Heart left ventricle (tissue), 16 donors: ENCODE data around the gene NDFIP1. TPM values are rescaled to one million over a fixed set of nuclear protein-coding genes. Genes with fewer than 3 reads are reported as not detected.

Source experiments
- ATAC-seq, 4 donors: fragments of 200-7000 bp; cut with Tn5 transposase; one replicate each; pipeline ENCODE4 v1.9.1; 2020 to 2022; ENCODE audit warnings: moderate library complexity in 4 of 4, mild to moderate bottlenecking in 3 of 4, moderate number of reproducible peaks in 1 of 4
- DNase-seq, 5 donors: peaks; one replicate each; pipeline ENCODE4 v3.0.0-alpha.2; 2020
- H3K27ac ChIP-seq, 12 donors: fragments of 200-600 bp; sonication (generic) in 4 of 12; one replicate each; pipeline versions ENCODE4 v1.5.0 to v1.8.0; 2016 to 2022; ENCODE audit warnings: mild to moderate bottlenecking in 2 of 12
- H3K27me3 ChIP-seq, 9 donors: fragments of 200-600 bp; sonication (generic) in 2 of 9; one replicate each; pipeline versions ENCODE4 v1.5.1 to v1.8.0; 2016 to 2022; ENCODE audit warnings: mild to moderate bottlenecking in 3 of 9
- H3K36me3 ChIP-seq, 9 donors: fragments of 200-600 bp; sonication (generic) in 2 of 9; one replicate each; pipeline versions ENCODE4 v1.5.0 to v1.8.0; 2018 to 2022; ENCODE audit warnings: mild to moderate bottlenecking in 2 of 9
- H3K4me1 ChIP-seq, 12 donors: fragments of 200-600 bp; sonication (generic) in 4 of 12; one replicate each; pipeline versions ENCODE4 v1.5.0 to v1.8.0; 2016 to 2022; ENCODE audit warnings: mild to moderate bottlenecking in 3 of 12
- H3K4me3 ChIP-seq, 12 donors: fragments of 200-600 bp; sonication (generic) in 4 of 12; one replicate each; pipeline versions ENCODE4 v1.5.0 to v1.8.0; 2017 to 2022; ENCODE audit warnings: mild to moderate bottlenecking in 9 of 12, moderate library complexity in 4 of 12
- H3K9me3 ChIP-seq, 12 donors: fragments of 200-600 bp; sonication (generic) in 4 of 12; one replicate each; pipeline versions ENCODE4 v1.5.0 to v1.8.0; 2016 to 2022; ENCODE audit warnings: mild to moderate bottlenecking in 1 of 12
- POLR2A ChIP-seq, 2 donors: fragments of 450-650 bp; IDR thresholded peaks; one replicate each; pipeline ENCODE4 v1.6.1; 2017; ENCODE audit warnings: antibody characterized with exemption in 2 of 2, mild to moderate bottlenecking in 2 of 2, moderate library complexity in 2 of 2
- WGBS, 4 donors: extraction: QIAGEN DNeasy Blood & Tissue Kit in 2 of 4; methylation state at CpG; one replicate each; pipeline versions ENCODE4 v1.1.5 to v1.1.7; 2013 to 2018; 5-methylcytosine and 5-hydroxymethylcytosine counted together
- intact Hi-C, 10 donors: fragments of 100-400 bp; cut with DNase I; formaldehyde crosslinking; loops; one replicate each; pipeline versions ENCODE4 v1.11.1 to v1.14.2; 2022
- polyA plus RNA-seq, 2 donors: library from polyadenylated mRNA; stranded (reverse); fragments of 200-250 nt; gene quantifications; one replicate each; pipeline ENCODE4 v1.2.3, GENCODE V29; 2013
- total RNA-seq, 9 donors: library from RNA; depleted of rRNA in 2 of 9; stranded (reverse); fragments of >200 nt in 2 of 9; fragmentation: NEBNext Ultra II Directional in 3 of 9; extraction: Animal tissue kit (Norgen Biotek cat#: 25700) in 3 of 9; gene quantifications; one replicate each; pipeline versions ENCODE4 v1.1.0 to v1.2.4, GENCODE V29; 2016 to 2023
- TF ChIP-seq, protein P1 (sequence below), 12 donors: fragments of 200-600 bp; sonication (generic) in 4 of 12; IDR thresholded peaks; one replicate each; pipeline versions ENCODE4 v1.5.0 to v1.8.0; 2018 to 2022; ENCODE audit warnings: antibody characterized with exemption in 12 of 12, mild to moderate bottlenecking in 5 of 12
- donor health status: ischemic (EF 13 %, LVEDD 7.1; RV severe dilation, severe dysfunction).
- donor health status: healthy with polysubstance abuse.
- donor health status: DM: no; HTN: yes; CAD: no.
- donor health status: DM: no; HTN: no; CAD: no.
- donor health status: ischemic (EF 25% LVEDD 6.9; RV normal size, moderate dysfunction).
- donor health status: ischemic (EF 25% LVEDD 5.7; RV mildly dilated, moderate dysfunction).
- donor health status: healthy.
- donor health status: DM: yes; HTN: yes; CAD: no.
- donor health status: ischemic (EF 35%, LVEDD 5.7; RV mildly dilated, moderate dysfunction).
- donor health status: nonischemic (EF 11% LVEDD 7.7; RV severe dilation, severe dysfunction).
- donor health status: DM: yes; HTN: yes; CAD: no.
- donor health status: PGD.
- donor health status: ischemic (EF 29% LVEDD 5.4; RV normal size, mild dysfunction).
- donor health status: nonischemic (EF 23%, LVEDD 6.1; RV moderate dilation, normal function).

The NDFIP1 gene
- total and polyA plus RNA-seq, 11 donors, result 26.6 to 69.3 (median 61.0) TPM

DNA sequence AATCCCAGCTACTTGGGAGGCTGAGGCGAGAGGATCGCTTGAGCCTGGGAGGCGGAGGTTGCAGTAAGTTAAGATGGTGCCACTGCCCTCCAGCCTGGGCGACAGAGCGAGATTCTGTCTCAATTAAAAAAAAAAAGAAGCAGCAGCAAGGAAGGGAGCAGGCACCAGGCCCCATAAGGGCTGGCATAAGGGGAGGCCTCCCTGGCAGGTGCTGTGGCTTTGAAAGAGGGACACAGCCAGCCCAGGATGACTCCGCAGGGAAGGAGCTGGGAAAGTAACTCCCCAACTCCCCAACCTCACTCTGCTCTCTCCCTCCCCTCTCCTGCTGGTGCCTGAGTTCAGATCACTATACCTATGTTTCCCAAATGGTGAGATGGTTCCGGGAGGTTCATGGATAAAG is 70.1 kb downstream of the NDFIP1 start:
- no peaks in the 10 kb centered on the region for H3K9me3 ChIP-seq
- TF ChIP-seq, protein P1, sequence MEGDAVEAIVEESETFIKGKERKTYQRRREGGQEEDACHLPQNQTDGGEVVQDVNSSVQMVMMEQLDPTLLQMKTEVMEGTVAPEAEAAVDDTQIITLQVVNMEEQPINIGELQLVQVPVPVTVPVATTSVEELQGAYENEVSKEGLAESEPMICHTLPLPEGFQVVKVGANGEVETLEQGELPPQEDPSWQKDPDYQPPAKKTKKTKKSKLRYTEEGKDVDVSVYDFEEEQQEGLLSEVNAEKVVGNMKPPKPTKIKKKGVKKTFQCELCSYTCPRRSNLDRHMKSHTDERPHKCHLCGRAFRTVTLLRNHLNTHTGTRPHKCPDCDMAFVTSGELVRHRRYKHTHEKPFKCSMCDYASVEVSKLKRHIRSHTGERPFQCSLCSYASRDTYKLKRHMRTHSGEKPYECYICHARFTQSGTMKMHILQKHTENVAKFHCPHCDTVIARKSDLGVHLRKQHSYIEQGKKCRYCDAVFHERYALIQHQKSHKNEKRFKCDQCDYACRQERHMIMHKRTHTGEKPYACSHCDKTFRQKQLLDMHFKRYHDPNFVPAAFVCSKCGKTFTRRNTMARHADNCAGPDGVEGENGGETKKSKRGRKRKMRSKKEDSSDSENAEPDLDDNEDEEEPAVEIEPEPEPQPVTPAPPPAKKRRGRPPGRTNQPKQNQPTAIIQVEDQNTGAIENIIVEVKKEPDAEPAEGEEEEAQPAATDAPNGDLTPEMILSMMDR (IDR thresholded peaks at IDR 0.05), result no peak
- no peak for TF ChIP-seq POLR2A (IDR thresholded peaks at IDR 0.05)
- intact Hi-C loops, result no loop called here

DNA sequence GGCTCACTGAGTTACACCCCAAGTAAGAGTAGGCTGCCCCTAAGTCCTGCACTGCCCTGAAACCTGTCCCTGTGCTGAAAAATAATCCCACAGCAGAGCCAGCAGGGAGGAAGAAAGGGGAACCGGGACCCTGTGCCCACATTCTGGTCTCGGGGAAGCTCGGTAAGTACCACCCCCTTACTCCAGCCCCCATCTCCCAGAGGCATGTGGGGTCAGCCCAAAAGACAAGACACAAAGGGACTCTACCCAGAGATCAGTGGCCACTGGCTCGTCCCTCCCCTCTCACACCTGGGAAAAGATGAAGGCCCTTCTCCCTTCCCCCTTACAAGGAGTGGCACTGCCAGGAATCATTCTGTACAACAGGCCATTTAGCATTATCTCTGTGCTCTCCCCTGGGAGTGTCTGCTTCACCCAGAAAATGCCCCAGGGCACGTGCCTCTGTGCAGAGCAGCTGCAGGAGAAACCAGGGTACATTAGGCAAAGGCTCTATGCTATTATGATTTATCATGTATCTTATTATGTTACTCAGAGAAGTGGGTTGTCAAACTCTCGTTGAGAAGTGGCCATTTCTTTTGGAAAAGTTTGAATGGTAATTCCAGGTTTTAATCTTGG is 71.3 kb downstream of the NDFIP1 start:
- H3K27ac ChIP-seq, result no peak overlapping the region
- WGBS, 4 donors, result 92 to 96% (median 95%) methylated on average over 6 of the region's 6 CpGs
- H3K4me3 ChIP-seq, result no peak overlapping the region
- ATAC-seq (no peak), DNase-seq (no peak)
- no peaks in the 10 kb centered on the region for H3K27me3 ChIP-seq
- H3K9me3 ChIP-seq, result no peaks in the 10 kb centered on the region
- intact Hi-C loops, result no loop called here
- H3K36me3 ChIP-seq, result no peaks in the 10 kb centered on the region
- H3K4me1 ChIP-seq, result peaks cover 0 to 13% (median 0%) of the 10 kb centered on the region in 12 donors
- TF ChIP-seq, protein P1 (IDR thresholded peaks at IDR 0.05), result no peak
- TF ChIP-seq POLR2A (IDR thresholded peaks at IDR 0.05), result no peak

More for the DNA sequence above, 70.1 kb downstream of the NDFIP1 start:
- 91 to 100% (median 96%) methylated on average over 7 of the region's 7 CpGs for WGBS, 4 donors
- H3K27ac ChIP-seq, result no peak overlapping the region
- DNase-seq (no peak), ATAC-seq (no peak)
- H3K36me3 ChIP-seq, result no peaks in the 10 kb centered on the region
- H3K4me1 ChIP-seq, result peaks cover 0 to 13% (median 0%) of the 10 kb centered on the region in 12 donors
- no peak overlapping the region for H3K4me3 ChIP-seq
- no peaks in the 10 kb centered on the region for H3K27me3 ChIP-seq

DNA sequence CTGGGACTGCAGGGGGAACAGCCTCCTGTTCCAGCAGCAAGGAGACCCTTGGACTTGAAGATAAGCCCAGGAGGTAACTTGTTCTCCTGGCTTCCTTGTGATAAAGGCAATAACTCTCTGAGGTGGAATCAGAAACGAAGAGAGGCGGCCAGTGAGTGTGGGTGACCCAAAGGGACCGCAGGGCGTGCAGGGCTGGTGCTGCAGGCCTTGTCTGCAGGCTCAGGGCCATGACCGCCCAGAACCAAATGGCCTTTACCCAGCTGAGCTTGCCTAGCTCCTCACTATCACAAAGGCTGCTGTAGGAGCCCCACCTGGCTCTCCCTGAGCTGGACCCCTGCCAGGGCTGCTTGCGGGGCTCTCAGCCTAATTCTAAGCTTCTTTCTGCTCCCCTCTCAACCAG is 72.5 kb downstream of the NDFIP1 start:
- DNase-seq, result no peak
- no peak for TF ChIP-seq POLR2A (IDR thresholded peaks at IDR 0.05)
- TF ChIP-seq, protein P1 (IDR thresholded peaks at IDR 0.05), result no peak
- WGBS, 4 donors, result 89 to 92% (median 89%) methylated on average over 3 to 6 of the region's 6 CpGs

DNA sequence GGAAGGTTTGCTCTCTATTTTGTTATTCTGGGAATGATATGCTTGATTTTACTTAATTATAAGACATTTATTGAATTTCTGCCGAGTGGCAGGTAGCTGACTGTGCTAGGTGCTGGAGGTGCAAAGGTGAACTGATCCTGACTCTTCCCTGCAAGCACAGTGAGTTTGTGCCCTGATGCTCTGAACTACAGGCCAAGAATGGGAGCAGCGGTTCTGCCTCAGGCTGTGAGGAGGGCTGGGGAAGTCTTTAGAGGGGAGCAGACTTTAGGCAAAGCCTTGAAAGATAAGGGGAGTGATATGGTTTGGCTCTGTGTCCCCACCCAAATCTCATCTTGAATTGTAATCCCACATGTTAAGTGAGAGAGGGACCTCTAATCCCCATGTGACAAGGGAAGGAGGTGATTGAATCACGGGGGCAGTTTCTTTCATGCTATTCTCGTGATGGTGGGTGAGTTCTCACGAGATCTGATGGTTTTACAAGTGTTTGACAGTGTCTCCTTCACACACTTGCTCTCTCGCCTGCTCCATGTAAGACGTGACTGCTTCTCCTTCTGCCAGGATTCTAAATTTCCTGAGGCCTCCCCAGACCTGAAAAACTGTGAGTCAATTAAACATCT is 73.1 kb downstream of the NDFIP1 start:
- ATAC-seq, result no peak
- WGBS, 4 donors, result 85 to 89% (median 86%) methylated on average over 7 of the region's 7 CpGs
- intact Hi-C loops, result no loop called here
- Histone ChIP-seq H3K27me3 (no peaks in the 10 kb centered on the region), H3K36me3 (no peaks in the 10 kb centered on the region), H3K4me1 (peaks cover 0 to 15% (median 0%) of the 10 kb centered on the region in 12 donors), H3K27ac (no peak overlapping the region), H3K9me3 (no peaks in the 10 kb centered on the region), H3K4me3 (no peak overlapping the region)
- TF ChIP-seq, protein P1 (IDR thresholded peaks at IDR 0.05), result no peak
- no peak for TF ChIP-seq POLR2A (IDR thresholded peaks at IDR 0.05)
- DNase-seq, result no peak

More for the DNA sequence above, 72.5 kb downstream of the NDFIP1 start:
- Histone ChIP-seq H3K27ac (no peak overlapping the region), H3K4me1 (peaks cover 0 to 9% (median 0%) of the 10 kb centered on the region in 12 donors), H3K9me3 (no peaks in the 10 kb centered on the region), H3K36me3 (no peaks in the 10 kb centered on the region), H3K4me3 (no peak overlapping the region), H3K27me3 (no peaks in the 10 kb centered on the region)
- intact Hi-C loops, result no loop called here
- ATAC-seq, result no peak
